Gastrocnemius medialis (tissue), 4 donors: ENCODE data around the gene NT5DC3.

ENCODE experiments used
- POLR2A ChIP-seq, 2 donors: fragments of 450-650 bp; IDR thresholded peaks; one replicate each; pipeline ENCODE4 v1.6.1; 2017; ENCODE audit warnings: antibody characterized with exemption in 2 of 2, mild to moderate bottlenecking in 2 of 2, moderate library complexity in 2 of 2
- TF ChIP-seq, protein P1 (sequence below), 5 experiments: fragments of 450-650 bp in 3 of 5; fragments of 200-600 bp in 2 of 5; sonication (generic) in 2 of 5; IDR thresholded peaks in 4 of 5; conservative IDR thresholded peaks in 1 of 5; 1 replicate in 4 of 5; 2 replicates in 1 of 5; pipeline ENCODE4 v1.5.1; 2016 to 2019; ENCODE audit warnings: antibody characterized with exemption in 5 of 5, mild to moderate bottlenecking in 3 of 5, moderate library complexity in 3 of 5

DNA sequence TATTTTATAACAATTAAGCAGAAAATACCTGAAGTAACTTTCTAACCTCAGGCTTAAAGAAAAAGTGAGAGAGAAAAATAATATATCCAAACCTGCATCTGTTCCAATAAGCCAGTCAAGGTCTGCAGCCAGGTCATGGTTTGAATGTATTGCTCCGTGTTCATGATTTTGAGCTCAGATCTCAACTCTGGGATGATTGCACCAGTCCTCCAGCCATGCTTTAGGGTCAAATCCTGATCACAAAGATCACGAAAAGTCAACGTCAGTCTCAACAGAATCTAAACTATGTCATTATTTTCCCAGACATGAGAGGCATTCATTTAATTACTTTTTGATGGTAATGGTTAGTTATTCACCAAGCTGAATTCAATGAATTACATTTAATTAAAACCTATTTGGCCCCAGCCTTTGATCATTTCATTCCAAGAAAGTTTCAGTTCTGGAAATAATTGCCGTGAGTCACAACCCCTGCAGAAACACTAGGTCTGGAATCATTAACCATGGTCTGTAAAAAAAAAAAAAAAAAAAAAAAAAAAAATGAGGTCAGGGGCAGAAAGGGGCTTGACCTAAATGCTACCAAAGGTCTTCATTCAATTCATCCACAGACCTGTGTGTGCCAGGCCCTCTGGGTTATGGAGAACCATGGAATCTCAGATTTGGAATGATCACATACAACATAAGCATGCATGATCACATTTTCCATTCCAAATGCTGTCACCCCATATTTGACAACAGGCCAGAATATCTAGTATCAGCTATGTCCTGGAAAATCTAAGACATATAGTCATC is 55.6 kb downstream of the NT5DC3 start:
- TF ChIP-seq, protein P1, sequence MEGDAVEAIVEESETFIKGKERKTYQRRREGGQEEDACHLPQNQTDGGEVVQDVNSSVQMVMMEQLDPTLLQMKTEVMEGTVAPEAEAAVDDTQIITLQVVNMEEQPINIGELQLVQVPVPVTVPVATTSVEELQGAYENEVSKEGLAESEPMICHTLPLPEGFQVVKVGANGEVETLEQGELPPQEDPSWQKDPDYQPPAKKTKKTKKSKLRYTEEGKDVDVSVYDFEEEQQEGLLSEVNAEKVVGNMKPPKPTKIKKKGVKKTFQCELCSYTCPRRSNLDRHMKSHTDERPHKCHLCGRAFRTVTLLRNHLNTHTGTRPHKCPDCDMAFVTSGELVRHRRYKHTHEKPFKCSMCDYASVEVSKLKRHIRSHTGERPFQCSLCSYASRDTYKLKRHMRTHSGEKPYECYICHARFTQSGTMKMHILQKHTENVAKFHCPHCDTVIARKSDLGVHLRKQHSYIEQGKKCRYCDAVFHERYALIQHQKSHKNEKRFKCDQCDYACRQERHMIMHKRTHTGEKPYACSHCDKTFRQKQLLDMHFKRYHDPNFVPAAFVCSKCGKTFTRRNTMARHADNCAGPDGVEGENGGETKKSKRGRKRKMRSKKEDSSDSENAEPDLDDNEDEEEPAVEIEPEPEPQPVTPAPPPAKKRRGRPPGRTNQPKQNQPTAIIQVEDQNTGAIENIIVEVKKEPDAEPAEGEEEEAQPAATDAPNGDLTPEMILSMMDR (IDR thresholded peaks at IDR 0.05 in 4 of 5, conservative IDR thresholded peaks at IDR 0.05 in 1 of 5) = no peak
- no peak for TF ChIP-seq POLR2A (IDR thresholded peaks at IDR 0.05)
